Pons (tissue), 1 donor: ENCODE measurements around the gene UEVLD.

Source experiments
- DNase-seq: peaks from one replicate; pipeline ENCODE4 v3.0.0-alpha.2; 2016; ENCODE audit warnings: low spot score

The UEVLD gene

GRCh38 chr11:18581825-18582224, 6.7 kb downstream of the UEVLD start:
- no peak for DNase-seq

- DNase-seq: no peak
These were observed 8.3 kb downstream of the UEVLD start for GRCh38 chr11:18580113-18580766.

- no peak for DNase-seq
These were observed 9.4 kb downstream of the UEVLD start for GRCh38 chr11:18578975-18579598.

GRCh38 chr11:18575361-18575760, 13.2 kb downstream of the UEVLD start:
- DNase-seq: no peak

- no peak for DNase-seq
These were observed 21.5 kb downstream of the UEVLD start for GRCh38 chr11:18567081-18567480.

GRCh38 chr11:18566406-18566805, 22.1 kb downstream of the UEVLD start:
- no peak for DNase-seq

GRCh38 chr11:18564149-18564548, 24.4 kb downstream of the UEVLD start:
- DNase-seq: no peak

- no peak for DNase-seq
These were observed 25.3 kb downstream of the UEVLD start for GRCh38 chr11:18563090-18563730.

- DNase-seq: no peak
These were observed 40.5 kb downstream of the UEVLD start for GRCh38 chr11:18548001-18548400.

GRCh38 chr11:18540207-18541009, 48.1 kb downstream of the UEVLD start:
- peak; percentile 42 for DNase-seq

GRCh38 chr11:18536209-18536608, 52.3 kb downstream of the UEVLD start:
- no peak for DNase-seq

- no peak for DNase-seq
These were observed 54.3 kb downstream of the UEVLD start for GRCh38 chr11:18534245-18534644.

- no peak for DNase-seq
These were observed 55.2 kb downstream of the UEVLD start for GRCh38 chr11:18533365-18533764.

- DNase-seq: peak; percentile 16
These were observed 61.0 kb downstream of the UEVLD start for GRCh38 chr11:18527512-18527911.

- peak; percentile 93 for DNase-seq
These were observed 61.8 kb downstream of the UEVLD start, which contains the start of gene TSG101 for GRCh38 chr11:18526521-18527296. TSG101 (minus strand) TSS chr11:18526942; CDS start chr11:18526816, 126 bp downstream.

- peak; percentile 8 for DNase-seq
These were observed 62.4 kb downstream of the UEVLD start for GRCh38 chr11:18526130-18526520.

GRCh38 chr11:18524248-18524647, 64.3 kb downstream of the UEVLD start:
- DNase-seq: no peak

GRCh38 chr11:18523084-18523483, 65.5 kb downstream of the UEVLD start:
- no peak for DNase-seq

GRCh38 chr11:18522388-18522787, 66.1 kb downstream of the UEVLD start:
- DNase-seq: no peak

GRCh38 chr11:18521122-18521521, 67.4 kb downstream of the UEVLD start:
- no peak for DNase-seq

- DNase-seq: no peak
These were observed 86.2 kb downstream of the UEVLD start for GRCh38 chr11:18502352-18502751.

GRCh38 chr11:18501629-18502028, 86.9 kb downstream of the UEVLD start:
- DNase-seq: no peak
